H1 (cell line): Measurements from ENCODE around the gene ZDHHC11B. TPM values are rescaled to one million over a fixed set of nuclear protein-coding genes. Genes with fewer than 3 reads are reported as not detected.

Experiments used
- CTBP2 ChIP-seq: IDR thresholded peaks from 2 replicates; pipeline ENCODE4 v1.7.0; 2011; ENCODE audit warnings: borderline replicate concordance, mild to moderate bottlenecking, moderate library complexity, mixed read lengths, low read length; ENCODE audit not compliant: insufficient read depth, insufficient read length
- CTCF ChIP-seq, 3 experiments: IDR thresholded peaks; 1 replicate in 2 of 3; 2 replicates in 1 of 3; pipeline versions ENCODE4 v1.5.1 to v1.6.1; 2011; ENCODE audit warnings: low read length in 3 of 3, mild to moderate bottlenecking in 3 of 3, inconsistent platforms in 2 of 3, low read depth in 1 of 3, moderate library complexity in 1 of 3; ENCODE audit not compliant: insufficient read depth in 1 of 3; ENCODE audit errors: control extremely low read depth in 1 of 3
- JUND ChIP-seq: IDR thresholded peaks from 2 replicates; pipeline ENCODE4 v1.6.1; 2011; ENCODE audit warnings: mild to moderate bottlenecking, improper control_type of control experiment, low read length
- POLR2AphosphoS5 ChIP-seq: IDR thresholded peaks from 2 replicates; pipeline ENCODE4 v1.6.1; 2011; ENCODE audit warnings: low read depth, low read length
- polyA plus RNA-seq, 7 experiments: library from polyadenylated mRNA; depleted of rRNA in 3 of 7; stranded (reverse) in 5 of 7; unstranded in 2 of 7; fragments of >200 nt in 5 of 7; fragments of 200-250 nt in 2 of 7; gene quantifications; 1 replicate in 5 of 7; 2 replicates in 1 of 7; 4 replicates in 1 of 7; pipeline versions ENCODE4 v1.2.1 to v1.2.3, GENCODE V29; 2011 to 2013; ENCODE audit warnings: missing spikeins in 2 of 7, mixed read lengths in 2 of 7
- total RNA-seq: library from RNA; stranded (reverse); fragmentation: NEBNext Ultra II Directional; extraction: Animal tissue kit (Norgen Biotek cat#: 25700); gene quantifications from 2 replicates; pipeline ENCODE4 v1.2.1, GENCODE V29; 2021

ZDHHC11B gene
- total and polyA plus RNA-seq, 2 of the 8 experiments (the other 6 are each of a cell fraction or from before 2014, with no cell fraction given) = 0.29 to 2.5 TPM

- TF ChIP-seq CTCF (IDR thresholded peaks at IDR 0.05; ENCODE audit: control extremely low read depth in 1 of 3, insufficient read depth in 1 of 3, low read depth in 1 of 3, low read length in 3 of 3) (no peak), CTBP2 (no peak), JUND (no peak), POLR2AphosphoS5 (no peak)
These were observed 118.4 kb downstream of the ZDHHC11B start (continued) for GRCh38 chr5:665956-666711.
